Activated CD4-positive, CD25-positive, alpha-beta regulatory T cell (primary cell): ENCODE results near the gene ZNF469.

Experiments used
- DNase-seq, 4 experiments: peaks; one replicate each; lab custom pipeline; 2025; lab: John Stamatoyannopoulos, UW

The ZNF469 gene

DNA sequence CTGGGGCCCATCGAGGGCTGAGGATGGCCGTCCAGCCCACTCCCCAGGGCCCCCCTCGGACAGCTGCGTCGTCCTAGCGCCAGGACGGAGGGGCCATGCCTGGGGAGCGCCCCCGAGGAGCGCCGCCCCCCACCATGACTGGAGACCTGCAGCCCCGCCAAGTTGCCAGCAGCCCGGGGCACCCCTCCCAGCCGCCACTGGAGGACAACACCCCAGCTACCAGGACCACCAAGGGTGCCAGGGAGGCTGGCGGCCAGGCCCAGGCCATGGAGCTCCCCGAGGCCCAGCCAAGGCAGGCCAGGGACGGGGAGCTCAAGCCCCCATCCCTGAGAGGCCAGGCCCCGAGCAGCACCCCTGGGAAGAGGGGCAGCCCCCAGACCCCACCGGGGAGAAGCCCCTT, 44.6 kb downstream of the ZNF469 start:
- no peak for DNase-seq

DNA sequence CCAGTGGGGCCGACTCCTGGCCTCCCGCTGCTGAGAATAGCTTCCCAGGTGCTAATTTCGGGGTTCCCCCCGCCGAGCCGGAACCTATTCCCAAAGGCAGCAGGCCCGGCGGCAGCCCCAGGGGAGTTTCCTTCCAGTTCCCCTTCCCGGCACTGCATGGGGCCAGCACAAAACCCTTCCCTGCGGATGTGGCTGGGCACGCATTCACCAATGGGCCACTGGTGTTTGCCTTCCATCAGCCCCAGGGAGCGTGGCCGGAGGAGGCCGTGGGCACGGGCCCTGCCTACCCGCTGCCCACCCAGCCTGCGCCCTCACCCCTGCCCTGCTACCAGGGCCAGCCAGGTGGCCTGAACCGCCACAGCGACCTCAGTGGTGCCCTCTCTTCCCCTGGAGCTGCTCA, 45.4 kb downstream of the ZNF469 start:
- no peak for DNase-seq

DNA sequence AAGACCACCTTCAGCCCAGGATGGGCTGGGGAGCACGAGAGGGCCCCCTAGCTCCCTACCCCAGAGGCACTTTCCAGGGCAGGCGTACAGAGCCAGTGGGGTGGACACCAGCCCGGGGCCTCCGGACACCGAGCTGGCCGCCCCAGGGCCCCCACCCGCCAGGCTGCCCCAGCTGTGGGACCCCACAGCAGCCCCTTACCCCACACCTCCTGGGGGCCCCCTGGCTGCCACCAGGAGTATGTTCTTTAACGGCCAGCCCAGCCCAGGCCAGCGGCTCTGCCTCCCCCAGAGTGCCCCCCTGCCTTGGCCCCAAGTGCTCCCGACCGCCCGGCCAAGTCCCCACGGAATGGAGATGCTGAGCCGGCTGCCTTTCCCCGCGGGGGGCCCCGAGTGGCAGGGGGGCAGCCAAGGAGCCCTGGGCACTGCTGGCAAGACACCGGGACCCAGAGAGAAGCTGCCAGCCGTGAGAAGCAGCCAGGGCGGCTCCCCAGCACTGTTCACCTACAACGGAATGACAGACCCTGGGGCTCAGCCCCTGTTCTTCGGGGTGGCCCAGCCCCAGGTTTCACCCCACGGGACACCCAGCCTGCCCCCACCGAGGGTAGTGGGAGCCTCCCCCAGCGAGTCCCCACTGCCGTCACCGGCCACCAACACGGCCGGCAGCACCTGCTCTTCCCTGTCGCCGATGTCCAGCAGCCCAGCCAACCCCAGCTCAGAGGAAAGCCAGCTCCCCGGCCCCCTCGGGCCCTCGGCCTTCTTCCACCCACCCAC, 46.0 kb downstream of the ZNF469 start:
- no peak for DNase-seq

DNA sequence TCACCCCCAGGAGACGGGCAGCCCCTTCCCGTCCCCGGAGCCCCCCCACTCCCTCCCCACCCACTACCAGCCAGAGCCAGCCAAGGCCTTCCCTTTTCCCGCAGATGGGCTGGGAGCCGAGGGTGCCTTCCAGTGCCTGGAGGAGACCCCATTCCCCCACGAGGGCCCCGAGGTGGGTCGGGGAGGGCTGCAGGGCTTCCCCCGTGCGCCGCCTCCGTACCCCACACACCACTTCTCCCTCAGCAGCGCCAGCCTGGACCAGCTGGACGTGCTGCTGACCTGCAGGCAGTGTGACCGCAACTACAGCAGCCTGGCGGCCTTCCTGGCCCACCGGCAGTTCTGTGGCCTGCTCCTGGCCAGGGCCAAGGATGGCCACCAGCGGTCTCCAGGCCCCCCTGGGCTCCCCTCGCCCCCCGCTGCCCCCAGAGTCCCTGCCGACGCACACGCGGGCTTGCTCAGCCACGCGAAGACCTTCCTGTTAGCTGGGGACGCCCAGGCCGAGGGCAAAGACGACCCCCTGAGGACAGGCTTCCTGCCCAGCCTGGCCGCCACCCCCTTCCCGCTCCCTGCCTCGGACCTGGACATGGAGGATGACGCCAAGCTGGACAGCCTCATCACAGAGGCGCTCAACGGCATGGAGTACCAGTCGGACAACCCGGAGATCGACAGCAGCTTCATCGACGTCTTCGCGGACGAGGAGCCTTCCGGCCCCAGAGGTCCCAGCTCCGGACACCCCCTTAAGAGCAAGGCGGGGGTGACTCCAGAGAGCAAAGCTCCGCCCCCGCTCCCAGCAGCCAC, 46.8 kb downstream of the ZNF469 start:
- no peak for DNase-seq

DNA sequence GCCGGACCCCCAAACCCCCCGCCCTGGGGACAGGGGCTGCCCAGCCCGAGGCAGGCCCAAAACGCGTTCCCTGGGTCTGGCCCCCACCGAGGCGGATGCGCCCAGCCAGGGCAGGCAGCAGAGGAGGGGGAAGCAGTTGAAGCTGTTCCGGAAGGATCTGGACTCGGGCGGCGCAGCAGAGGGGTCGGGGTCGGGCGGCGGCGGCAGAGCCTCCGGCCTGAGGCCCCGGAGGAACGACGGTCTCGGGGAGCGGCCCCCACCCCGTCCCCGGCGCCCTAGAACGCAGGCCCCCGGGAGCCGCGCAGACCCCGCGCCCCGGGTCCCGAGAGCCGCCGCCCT, 47.4 kb downstream of the ZNF469 start:
- DNase-seq, result no peak

DNA sequence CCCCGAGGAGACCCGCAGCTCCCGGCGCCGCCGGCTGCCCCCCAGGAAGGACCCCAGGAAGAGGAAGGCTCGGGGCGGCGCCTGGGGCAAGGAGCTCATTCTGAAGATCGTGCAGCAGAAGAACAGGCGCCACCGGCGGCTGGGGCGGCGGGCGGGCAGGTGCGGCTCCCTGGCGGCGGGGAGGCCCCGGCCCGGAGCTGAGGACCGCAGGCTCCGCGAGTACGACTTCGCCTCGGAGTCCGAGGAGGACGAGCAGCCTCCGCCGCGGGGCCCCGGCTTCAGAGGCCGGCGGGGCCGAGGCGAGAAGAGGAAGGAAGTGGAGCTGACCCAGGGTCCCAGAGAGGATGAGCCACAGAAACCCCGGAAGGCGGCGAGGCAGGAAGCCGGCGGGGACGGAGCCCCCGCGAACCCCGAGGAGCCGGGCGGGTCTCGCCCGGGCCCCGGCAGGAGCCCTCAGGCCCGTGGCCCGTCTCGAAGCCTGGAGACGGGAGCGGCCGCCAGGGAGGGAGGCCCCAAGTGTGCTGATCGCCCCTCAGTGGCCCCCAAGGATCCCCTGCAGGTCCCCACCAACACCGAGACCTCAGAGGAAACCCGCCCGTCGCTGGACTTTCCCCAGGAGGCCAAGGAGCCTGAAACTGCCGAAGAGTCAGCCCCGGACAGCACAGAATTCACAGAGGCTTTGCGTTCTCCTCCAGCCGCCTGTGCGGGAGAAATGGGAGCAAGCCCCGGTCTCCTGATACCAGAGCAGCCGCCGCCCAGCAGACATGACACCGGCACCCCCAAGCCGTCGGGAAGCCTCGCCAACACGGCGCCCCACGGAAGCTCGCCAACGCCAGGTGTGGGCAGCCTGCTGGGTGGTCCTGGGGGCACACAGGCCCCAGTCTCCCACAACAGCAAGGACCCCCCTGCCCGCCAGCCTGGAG, 48.0 kb downstream of the ZNF469 start:
- DNase-seq, result peak in 3 of 4 experiments; percentile 16 to 33 (median 25)

DNA sequence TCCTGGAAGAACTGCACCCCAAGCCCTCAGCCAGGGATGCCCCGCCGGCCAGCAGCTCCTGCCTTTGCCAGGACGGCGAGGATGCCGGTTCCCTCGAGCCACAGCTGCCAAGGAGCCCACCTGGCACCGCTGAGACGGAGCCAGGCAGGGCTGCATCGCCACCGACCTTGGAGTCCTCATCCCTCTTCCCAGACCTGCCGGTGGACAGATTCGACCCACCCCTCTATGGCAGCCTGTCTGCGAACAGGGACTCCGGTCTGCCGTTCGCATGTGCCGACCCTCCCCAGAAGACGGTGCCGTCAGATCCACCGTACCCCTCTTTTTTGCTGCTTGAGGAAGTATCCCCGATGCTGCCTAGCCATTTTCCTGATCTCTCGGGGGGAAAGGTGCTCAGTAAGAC, 48.9 kb downstream of the ZNF469 start:
- no peak for DNase-seq

DNA sequence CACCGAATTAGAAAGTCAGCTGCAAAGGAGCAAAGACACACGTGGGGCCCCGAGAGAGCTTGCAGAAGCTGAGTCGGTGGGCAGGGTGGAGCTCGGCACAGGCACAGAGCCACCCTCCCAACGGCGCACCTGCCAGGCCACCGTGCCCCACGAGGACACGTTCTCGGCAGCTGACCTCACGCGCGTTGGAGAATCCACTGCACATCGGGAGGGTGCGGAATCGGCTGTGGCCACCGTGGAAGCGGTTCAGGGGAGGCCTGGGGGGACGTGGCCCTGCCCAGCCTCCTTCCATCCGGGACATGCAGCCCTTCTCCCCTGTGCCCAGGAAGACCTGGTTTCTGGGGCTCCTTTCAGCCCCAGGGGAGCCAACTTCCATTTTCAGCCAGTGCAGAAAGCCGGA, 49.4 kb downstream of the ZNF469 start:
- DNase-seq, result no peak
